Skeletal muscle satellite cell (primary cell): ENCODE results near the gene ZNF528. TPM values are rescaled to one million over a fixed set of nuclear protein-coding genes. Genes with fewer than 3 reads are reported as not detected.

ENCODE experiments used
- H3K27me3 ChIP-seq: 2 replicates; pipeline ENCODE4 v1.7.0; 2013; ENCODE audit warnings: low read length; ENCODE audit not compliant: control insufficient read depth, insufficient read depth
- H3K36me3 ChIP-seq: 2 replicates; pipeline ENCODE4 v1.7.0; 2013; ENCODE audit warnings: mild to moderate bottlenecking, control low read depth, low read length; ENCODE audit not compliant: insufficient read depth
- H3K4me1 ChIP-seq: 2 replicates; pipeline ENCODE4 v1.7.0; 2013; ENCODE audit warnings: low read length; ENCODE audit not compliant: control insufficient read depth, insufficient read depth
- H3K4me2 ChIP-seq: 2 replicates; pipeline ENCODE4 v1.7.0; 2013; ENCODE audit warnings: mild to moderate bottlenecking, low read length
- H3K4me3 ChIP-seq: 2 replicates; pipeline ENCODE4 v1.7.0; 2013; ENCODE audit warnings: low read length
- H3K9ac ChIP-seq: 2 replicates; pipeline ENCODE4 v1.7.0; 2013; ENCODE audit warnings: mild to moderate bottlenecking, low read depth, low read length, moderate library complexity
- H3K9me3 ChIP-seq: replicated peaks from 2 replicates; pipeline ENCODE4 v1.7.0; 2013; ENCODE audit warnings: mild to moderate bottlenecking, control low read depth, low read length
- small RNA-seq: library from RNA; depleted of rRNA; stranded (forward); fragments of <200 nt; gene quantifications from one replicate; pipeline ENCODE3, GENCODE V24; 2012

ZNF528 gene

DNA sequence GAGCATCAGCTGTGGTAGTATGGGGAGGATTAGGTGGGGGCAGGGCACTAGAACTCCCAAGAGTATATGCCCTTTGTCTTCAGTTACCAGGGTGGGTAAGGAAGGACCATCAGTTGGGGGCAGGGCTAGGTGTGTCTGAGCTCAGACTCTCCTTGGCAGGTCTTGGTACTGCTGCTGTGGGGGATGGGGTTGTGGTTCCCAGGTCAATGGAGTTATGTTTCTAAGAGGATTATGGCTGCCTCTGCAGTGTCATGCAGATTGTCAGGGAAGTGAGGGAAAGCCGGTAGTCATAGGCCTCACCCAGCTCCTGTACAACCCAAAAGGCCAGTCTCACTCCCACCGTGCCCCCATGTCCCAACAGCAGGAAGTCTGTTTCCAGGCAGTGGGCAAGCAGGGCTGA, 46.9 kb downstream of the ZNF528 start:
- no peak overlapping the region for H3K4me3 ChIP-seq
- no peak overlapping the region for H3K4me2 ChIP-seq
- H3K4me1 ChIP-seq, result no peaks in the 10 kb centered on the region
- no peak overlapping the region for H3K9ac ChIP-seq
- no peaks in the 10 kb centered on the region for H3K36me3 ChIP-seq
- H3K9me3 ChIP-seq, result no peaks in the 10 kb centered on the region
- H3K27me3 ChIP-seq, result no peaks in the 10 kb centered on the region

DNA sequence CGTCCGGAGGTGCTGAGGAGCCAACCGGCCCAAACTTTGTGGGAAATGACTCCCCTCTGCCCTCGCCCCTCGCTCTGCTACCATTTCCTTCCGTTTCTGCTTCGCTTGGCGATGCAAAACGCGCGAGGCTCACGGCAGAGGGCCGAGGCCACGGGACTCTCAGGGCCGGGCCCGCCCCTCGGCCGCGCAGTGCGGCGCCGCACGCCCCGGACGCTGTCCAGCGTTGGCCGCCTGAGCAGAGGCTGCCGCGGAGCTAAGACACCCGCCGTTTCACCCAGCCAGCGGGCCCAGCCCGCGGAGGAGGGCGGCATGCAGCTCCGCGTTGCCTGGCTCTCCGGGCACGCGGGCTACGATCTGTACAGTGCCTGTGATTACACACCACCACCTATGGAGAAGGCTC, 53.6 kb downstream of the ZNF528 start:
- Histone ChIP-seq H3K4me1 (no peaks in the 10 kb centered on the region), H3K36me3 (peaks cover 6% of the 10 kb centered on the region), H3K4me2 (no peak overlapping the region), H3K4me3 (no peak overlapping the region), H3K9me3 (peaks cover 21% of the 10 kb centered on the region), H3K9ac (no peak overlapping the region), H3K27me3 (no peaks in the 10 kb centered on the region)

DNA sequence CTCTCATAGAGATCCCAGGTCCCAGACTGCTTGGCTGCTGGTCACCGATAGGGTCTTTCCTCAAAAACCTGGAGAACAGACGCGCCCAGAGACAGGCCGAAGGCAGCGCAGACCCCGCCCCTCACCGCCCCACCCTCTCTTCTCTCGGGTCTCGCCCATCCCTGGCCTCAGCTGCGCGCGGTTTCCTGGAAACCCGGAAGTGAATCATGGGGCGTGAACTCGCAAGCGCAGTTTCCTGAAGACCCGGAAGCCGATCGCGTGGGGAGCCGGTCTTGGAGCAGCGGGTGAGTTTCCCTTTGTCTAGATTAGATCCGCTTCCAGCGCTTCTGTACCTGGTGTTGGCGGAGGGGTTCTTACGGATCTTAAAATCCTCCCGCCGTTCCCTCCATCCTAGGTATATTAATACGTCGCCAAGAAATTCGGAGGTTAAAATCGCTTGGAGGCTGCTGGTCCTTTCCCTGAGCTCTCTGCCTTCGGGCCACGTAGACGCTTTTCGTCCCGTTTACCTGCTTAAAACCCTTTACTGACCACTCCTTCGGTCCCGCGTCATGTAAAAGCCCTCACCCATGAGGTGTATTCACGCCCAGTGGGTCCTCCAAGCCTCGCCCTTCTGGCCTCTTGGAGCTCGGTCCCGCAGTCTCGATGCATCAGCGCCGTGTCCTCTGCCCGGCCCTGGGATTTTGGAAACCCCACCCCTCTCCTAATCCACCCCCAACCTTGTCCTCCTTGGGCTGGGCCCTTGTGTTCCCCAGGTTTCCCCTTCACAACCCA, 55.9 kb downstream of the ZNF528 start, which contains the start of gene ZNF578:
ZNF578 (plus strand) TSS at position 230 of the 771 bp plus-strand sequence. CDS start 48,293 bp downstream, outside the sequence.
- H3K4me1 ChIP-seq, result no peaks in the 10 kb centered on the region
- H3K9ac ChIP-seq, result peak within 1 kb of the TSS; percentile 85
- peak within 1 kb of the TSS; percentile 86 for H3K4me2 ChIP-seq
- H3K9me3 ChIP-seq, result peaks cover 21% of the 10 kb centered on the region
- H3K4me3 ChIP-seq, result peak within 1 kb of the TSS; percentile 85
- H3K36me3 ChIP-seq, result peaks cover 23% of the 10 kb centered on the region
- H3K27me3 ChIP-seq, result no peaks in the 10 kb centered on the region

DNA sequence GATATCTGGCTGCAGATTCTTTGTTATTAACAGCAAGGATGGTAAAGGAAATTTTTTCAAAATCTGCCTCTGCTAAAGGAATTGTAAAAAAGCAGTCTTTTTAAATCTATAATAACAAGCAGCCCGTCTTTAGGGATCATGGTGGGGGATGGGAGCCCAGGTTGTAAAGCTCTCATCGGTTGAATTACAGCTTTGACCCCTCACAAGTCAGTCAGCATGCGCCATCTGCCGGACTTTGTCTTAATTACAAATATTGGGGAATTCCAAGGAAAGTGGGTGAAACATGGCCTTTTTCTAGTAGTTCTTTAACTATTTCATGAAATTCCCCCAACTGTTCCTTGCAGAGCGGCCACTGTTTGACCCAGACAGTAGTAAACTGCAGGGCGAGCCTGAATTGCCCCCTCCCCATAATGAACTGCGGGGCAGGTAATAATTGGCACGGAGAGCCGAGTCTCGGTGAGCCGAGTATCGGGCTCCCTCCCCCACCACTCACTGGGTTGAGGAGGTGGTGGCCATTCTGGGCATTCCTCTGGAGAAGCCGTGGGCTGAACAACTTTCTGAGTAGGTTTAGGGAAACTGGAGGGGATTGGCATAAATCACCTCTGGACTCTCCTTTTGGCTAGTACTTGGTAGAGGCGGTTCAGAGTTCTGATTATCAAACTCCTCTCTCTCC, 67.3 kb downstream of the ZNF528 start:
- Histone ChIP-seq H3K9me3 (peaks cover 23% of the 10 kb centered on the region), H3K27me3 (no peaks in the 10 kb centered on the region), H3K36me3 (peaks cover 2% of the 10 kb centered on the region), H3K9ac (no peak overlapping the region), H3K4me3 (no peak overlapping the region), H3K4me2 (no peak overlapping the region), H3K4me1 (no peaks in the 10 kb centered on the region)

Small RNAs within 50 kb of the gene (small RNA-seq; reads per million reads assigned to genes)
- gene AC010332.1, result not detected
